GM12878 (cell line): ENCODE measurements around the gene STAT3. TPM values are rescaled to one million over a fixed set of nuclear protein-coding genes. Genes with fewer than 3 reads are reported as not detected.
"Not testable (repeated sequence)": the region's sequence is repeated elsewhere in the genome, so short reads cannot be mapped to it uniquely, and the experiment has no call there.

Experiments
- ATAC-seq: fragments of 200-7000 bp; cut with Tn5 transposase; 3 replicates; pipeline ENCODE4 v1.9.1; 2020; ENCODE audit warnings: mild to moderate bottlenecking, moderate library complexity
- BruUV-seq: library from RNA; stranded (reverse); fragments of 400-500 nt; replicated peaks from 2 replicates; lab custom pipeline; 2021; lab: Mats Ljungman, UMichigan
- CTCF ChIA-PET: fragments of 300-600 bp; sonication (Branson Sonifier 250); formaldehyde crosslinking; extraction: SDS; loops from one replicate; lab custom pipeline; 2021; ENCODE audit warnings: inconsistent platforms; lab: Yijun Ruan, JAX
- POLR2A ChIA-PET: fragments of 350-600 bp; formaldehyde crosslinking; extraction: SDS; loops from one replicate; lab custom pipeline; 2021; ENCODE audit warnings: inconsistent platforms; lab: Charles Lee
- RAD21 ChIA-PET: fragments of 300-600 bp; sonication (Branson Sonifier 250); formaldehyde crosslinking; loops from one replicate; lab custom pipeline; 2023; ENCODE audit warnings: antibody characterized with exemption; ENCODE audit not compliant: unreplicated experiment; lab: Charles Lee
- SMC1A ChIA-PET: fragments of 300-600 bp; sonication (Branson Sonifier 250); formaldehyde crosslinking; loops from one replicate; lab custom pipeline; 2023; ENCODE audit not compliant: unreplicated experiment, uncharacterized antibody; lab: Charles Lee
- DNase-seq: peaks from one replicate; pipeline ENCODE4 v3.0.0-alpha.2; 2011; ENCODE audit warnings: low read depth, low spot score
- FAIRE-seq: peaks from 3 replicates; lab custom pipeline; 2011; peaks lifted over from hg19 to GRCh38; lab: Jason Lieb, UNC
- H2AFZ ChIP-seq: 2 replicates; pipeline ENCODE4 v1.6.0; 2011; ENCODE audit warnings: low read depth, low read length, control low read depth; ENCODE audit not compliant: control insufficient read depth
- H3K27ac ChIP-seq: 2 replicates; pipeline ENCODE4 v1.5.1; 2011; ENCODE audit warnings: control low read depth; ENCODE audit not compliant: control insufficient read depth, insufficient read depth
- H3K27me3 ChIP-seq, 2 experiments: replicated peaks in 1 of 2; 2 replicates each; pipeline versions ENCODE4 v1.6.0 to v1.6.1; 2011; ENCODE audit warnings: low read length in 1 of 2; ENCODE audit not compliant: control insufficient read depth in 2 of 2, insufficient read depth in 2 of 2
- H3K36me3 ChIP-seq, 2 experiments: 2 replicates each; pipeline ENCODE4 v1.5.1; 2011; ENCODE audit warnings: low read length in 1 of 2; ENCODE audit not compliant: control insufficient read depth in 2 of 2, insufficient read depth in 2 of 2
- H3K4me1 ChIP-seq: 2 replicates; pipeline ENCODE4 v1.6.1; 2011; ENCODE audit warnings: mild to moderate bottlenecking, low read length, moderate library complexity, mixed read lengths; ENCODE audit not compliant: control insufficient read depth, insufficient read depth
- H3K4me2 ChIP-seq: 2 replicates; pipeline ENCODE4 v1.6.0; 2011; ENCODE audit warnings: control low read depth; ENCODE audit not compliant: control insufficient read depth, insufficient read depth
- H3K4me3 ChIP-seq: fragments of 200-600 bp; sonication (generic); 2 replicates; pipeline ENCODE4 v1.5.1; 2016
- H3K79me2 ChIP-seq: 2 replicates; pipeline ENCODE4 v1.6.0; 2011; ENCODE audit warnings: low read length; ENCODE audit not compliant: control insufficient read depth, insufficient read depth
- H3K9ac ChIP-seq: 2 replicates; pipeline ENCODE4 v1.8.0; 2011; ENCODE audit warnings: low read length, control low read depth, mixed read lengths; ENCODE audit not compliant: control insufficient read depth, insufficient read depth
- H3K9me3 ChIP-seq: replicated peaks from 3 replicates; pipeline ENCODE4 v1.5.1; 2011; ENCODE audit warnings: mild to moderate bottlenecking, low read length; ENCODE audit not compliant: control insufficient read depth, insufficient read depth
- H4K20me1 ChIP-seq: 2 replicates; pipeline ENCODE4 v1.6.0; 2011; ENCODE audit not compliant: control insufficient read depth, insufficient read depth
- CBX5 ChIP-seq: sonication (generic); IDR thresholded peaks from 2 replicates; pipeline ENCODE4 v1.6.1; 2016; ENCODE audit warnings: low read depth, moderate library complexity, mild to moderate bottlenecking, inconsistent platforms
- IKZF2 ChIP-seq, 2 experiments: fragments of 450-650 bp; IDR thresholded peaks; 2 replicates each; pipeline ENCODE4 v1.6.1; 2017; ENCODE audit warnings: mild to moderate bottlenecking in 2 of 2, moderate library complexity in 2 of 2
- KDM1A ChIP-seq: fragments of 200-600 bp; sonication (generic); IDR thresholded peaks from 2 replicates; pipeline ENCODE4 v1.6.1; 2016; ENCODE audit warnings: borderline replicate concordance
- SUPT20H ChIP-seq: IDR thresholded peaks from 2 replicates; pipeline ENCODE4 v1.6.1; 2011; ENCODE audit warnings: low read depth, mild to moderate bottlenecking, low read length, moderate library complexity, borderline replicate concordance; ENCODE audit not compliant: control insufficient read depth
- WRNIP1 ChIP-seq: IDR thresholded peaks from 2 replicates; pipeline ENCODE4 v1.6.1; 2011; ENCODE audit warnings: low read depth, low read length, improper control_type of control experiment, borderline replicate concordance
- ZNF207 ChIP-seq: fragments of 450-650 bp; IDR thresholded peaks from 2 replicates; pipeline ENCODE4 v1.6.1; 2014; ENCODE audit warnings: antibody characterized with exemption, mild to moderate bottlenecking, borderline replicate concordance
- WGBS: methylation state at CpG from one replicate; pipeline ENCODE4 v1.1.6; 2016; ENCODE audit warnings: low lambda C conversion rate; ENCODE audit not compliant: insufficient replicate concordance, insufficient coverage; ENCODE audit errors: missing lambda C conversion rate; 5-methylcytosine and 5-hydroxymethylcytosine counted together
- in situ Hi-C: fragments of 300-500 bp; cut with MboI; formaldehyde crosslinking; loops from 9 replicates; pipeline ENCODE4 v1.14.3; 2018; ENCODE audit warnings: mixed read lengths
- intact Hi-C: fragments of 100-400 bp; cut with micrococcal nuclease; formaldehyde crosslinking; loops from one replicate; pipeline ENCODE4 v1.14.2; 2022; ENCODE audit not compliant: unreplicated experiment
- polyA plus RNA-seq, 11 experiments: library from polyadenylated mRNA; depleted of rRNA in 4 of 11; unstranded in 6 of 11; stranded (reverse) in 5 of 11; fragments of >200 nt; fragmentation: Nextera tagmentation in 4 of 11; fragmentation: Illumina TruSeq in 1 of 11; extraction: Ambion mirVana in 4 of 11; extraction: Trizol in 1 of 11; gene quantifications; 1 replicate in 1 of 11; 2 replicates in 10 of 11; pipeline versions ENCODE4 v1.2.1 to v1.2.3, GENCODE V29; 2011 to 2016; ENCODE audit warnings: inconsistent platforms in 2 of 11, missing spikeins in 2 of 11, low read depth in 1 of 11
- total RNA-seq, 4 experiments: library from RNA; depleted of rRNA in 3 of 4; stranded (reverse); fragments of >200 nt in 3 of 4; fragmentation: Illumina TruSeq in 1 of 4; extraction: Trizol in 1 of 4; gene quantifications; 2 replicates each; pipeline versions ENCODE4 v1.2.1 to v1.2.3, GENCODE V29; 2013 to 2021
- TF ChIP-seq, protein P1 (sequence below): IDR thresholded peaks from 2 replicates; pipeline ENCODE4 v1.6.1; 2012; ENCODE audit warnings: improper control_type of control experiment, low read depth, low read length; ENCODE audit not compliant: insufficient replicate concordance
- TF ChIP-seq, protein P2 (sequence below): IDR thresholded peaks from 2 replicates; pipeline ENCODE4 v1.6.1; 2012; ENCODE audit warnings: low read depth, low read length, improper control_type of control experiment

The STAT3 gene
- total and polyA plus RNA-seq, 10 of the 15 experiments (the other 5 are each of a cell fraction or from before 2014, with no cell fraction given) = 18.4 to 96.4 (median 60.9) TPM

- ChIA-PET CTCF (interaction anchor here (0.8 to 1.8 kb wide), 3 partner anchors 21 to 226 kb away, joined by 3 to 6 read pairs (median 4); no protein-coding TSS in a partner anchor), POLR2A (interaction anchor here (0.6 kb wide), 1 partner anchor 141 kb away, joined by 6 read pairs; no protein-coding TSS in a partner anchor), RAD21 (no interaction called here)
- no peak for FAIRE-seq
- no TSS peak for BruUV-seq
- no peaks in the 10 kb centered on the region for H4K20me1 ChIP-seq
- intact Hi-C loops = no loop called here
- no peak overlapping the region for H3K4me2 ChIP-seq
- no peak overlapping the region for H3K27ac ChIP-seq
- ATAC-seq = no peak
- H3K9me3 ChIP-seq = no peaks in the 10 kb centered on the region
- TF ChIP-seq WRNIP1 (no peak), ZNF207 (no peak), CBX5 (no peak), SUPT20H (no peak), IKZF2 (IDR thresholded peaks at IDR 0.05) (no peak), KDM1A (no peak)
- TF ChIP-seq, protein P1, sequence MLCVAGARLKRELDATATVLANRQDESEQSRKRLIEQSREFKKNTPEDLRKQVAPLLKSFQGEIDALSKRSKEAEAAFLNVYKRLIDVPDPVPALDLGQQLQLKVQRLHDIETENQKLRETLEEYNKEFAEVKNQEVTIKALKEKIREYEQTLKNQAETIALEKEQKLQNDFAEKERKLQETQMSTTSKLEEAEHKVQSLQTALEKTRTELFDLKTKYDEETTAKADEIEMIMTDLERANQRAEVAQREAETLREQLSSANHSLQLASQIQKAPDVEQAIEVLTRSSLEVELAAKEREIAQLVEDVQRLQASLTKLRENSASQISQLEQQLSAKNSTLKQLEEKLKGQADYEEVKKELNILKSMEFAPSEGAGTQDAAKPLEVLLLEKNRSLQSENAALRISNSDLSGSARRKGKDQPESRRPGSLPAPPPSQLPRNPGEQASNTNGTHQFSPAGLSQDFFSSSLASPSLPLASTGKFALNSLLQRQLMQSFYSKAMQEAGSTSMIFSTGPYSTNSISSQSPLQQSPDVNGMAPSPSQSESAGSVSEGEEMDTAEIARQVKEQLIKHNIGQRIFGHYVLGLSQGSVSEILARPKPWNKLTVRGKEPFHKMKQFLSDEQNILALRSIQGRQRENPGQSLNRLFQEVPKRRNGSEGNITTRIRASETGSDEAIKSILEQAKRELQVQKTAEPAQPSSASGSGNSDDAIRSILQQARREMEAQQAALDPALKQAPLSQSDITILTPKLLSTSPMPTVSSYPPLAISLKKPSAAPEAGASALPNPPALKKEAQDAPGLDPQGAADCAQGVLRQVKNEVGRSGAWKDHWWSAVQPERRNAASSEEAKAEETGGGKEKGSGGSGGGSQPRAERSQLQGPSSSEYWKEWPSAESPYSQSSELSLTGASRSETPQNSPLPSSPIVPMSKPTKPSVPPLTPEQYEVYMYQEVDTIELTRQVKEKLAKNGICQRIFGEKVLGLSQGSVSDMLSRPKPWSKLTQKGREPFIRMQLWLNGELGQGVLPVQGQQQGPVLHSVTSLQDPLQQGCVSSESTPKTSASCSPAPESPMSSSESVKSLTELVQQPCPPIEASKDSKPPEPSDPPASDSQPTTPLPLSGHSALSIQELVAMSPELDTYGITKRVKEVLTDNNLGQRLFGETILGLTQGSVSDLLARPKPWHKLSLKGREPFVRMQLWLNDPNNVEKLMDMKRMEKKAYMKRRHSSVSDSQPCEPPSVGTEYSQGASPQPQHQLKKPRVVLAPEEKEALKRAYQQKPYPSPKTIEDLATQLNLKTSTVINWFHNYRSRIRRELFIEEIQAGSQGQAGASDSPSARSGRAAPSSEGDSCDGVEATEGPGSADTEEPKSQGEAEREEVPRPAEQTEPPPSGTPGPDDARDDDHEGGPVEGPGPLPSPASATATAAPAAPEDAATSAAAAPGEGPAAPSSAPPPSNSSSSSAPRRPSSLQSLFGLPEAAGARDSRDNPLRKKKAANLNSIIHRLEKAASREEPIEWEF = no peak
- TF ChIP-seq, protein P2, sequence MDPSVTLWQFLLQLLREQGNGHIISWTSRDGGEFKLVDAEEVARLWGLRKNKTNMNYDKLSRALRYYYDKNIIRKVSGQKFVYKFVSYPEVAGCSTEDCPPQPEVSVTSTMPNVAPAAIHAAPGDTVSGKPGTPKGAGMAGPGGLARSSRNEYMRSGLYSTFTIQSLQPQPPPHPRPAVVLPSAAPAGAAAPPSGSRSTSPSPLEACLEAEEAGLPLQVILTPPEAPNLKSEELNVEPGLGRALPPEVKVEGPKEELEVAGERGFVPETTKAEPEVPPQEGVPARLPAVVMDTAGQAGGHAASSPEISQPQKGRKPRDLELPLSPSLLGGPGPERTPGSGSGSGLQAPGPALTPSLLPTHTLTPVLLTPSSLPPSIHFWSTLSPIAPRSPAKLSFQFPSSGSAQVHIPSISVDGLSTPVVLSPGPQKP = no peak
- TF ChIP-seq, all 136 proteins: peak for 0
- in situ Hi-C loops = no loop called here
- Histone ChIP-seq H3K4me3 (no peak overlapping the region), H3K4me1 (no peaks in the 10 kb centered on the region), H3K9ac (no peak overlapping the region), H3K79me2 (no peaks in the 10 kb centered on the region), H3K27me3 (no peaks in the 10 kb centered on the region), H2AFZ (no peak overlapping the region), H3K36me3 (peaks cover 0 to 17% of the 10 kb centered on the region in 2 experiments; a peak in 3 of 4 replicates)
- DNase-seq = no peak
- SMC1A ChIA-PET = no interaction called here
- 96% methylated on average over 9 of the region's 9 CpGs for WGBS
These were observed 87.2 kb downstream of the STAT3 start for GRCh38 chr17:42301022-42301421.

DNA sequence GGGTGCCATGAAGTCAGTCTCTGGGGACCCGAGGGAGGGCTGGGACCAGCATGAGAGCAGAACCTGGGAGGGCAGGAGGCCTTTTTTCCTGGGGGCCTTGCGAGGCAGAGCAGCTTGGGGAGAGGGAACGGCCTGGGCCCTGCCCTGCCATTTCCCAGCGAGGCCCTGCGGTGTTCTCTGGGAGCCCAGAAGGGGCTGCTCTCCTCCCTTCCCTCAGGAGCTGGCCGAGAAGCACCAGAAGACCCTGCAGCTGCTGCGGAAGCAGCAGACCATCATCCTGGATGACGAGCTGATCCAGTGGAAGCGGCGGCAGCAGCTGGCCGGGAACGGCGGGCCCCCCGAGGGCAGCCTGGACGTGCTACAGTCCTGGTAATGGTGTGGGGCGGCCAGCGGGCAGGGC is 88.3 kb downstream of the STAT3 start:
- BruUV-seq, H2AFZ ChIP-seq, in situ Hi-C loops, H3K9me3 ChIP-seq, H3K4me1 ChIP-seq, SMC1A ChIA-PET, FAIRE-seq, H3K4me3 ChIP-seq, intact Hi-C loops, RAD21 ChIA-PET, H3K79me2 ChIP-seq, CTCF ChIA-PET, H3K27me3 ChIP-seq, H3K27ac ChIP-seq, H4K20me1 ChIP-seq, DNase-seq, H3K9ac ChIP-seq, H3K4me2 ChIP-seq, POLR2A ChIA-PET, ATAC-seq: not testable (repeated sequence)
- peaks cover 0 to 18% of the 10 kb centered on the region in 2 experiments; a peak in 3 of 4 replicates for H3K36me3 ChIP-seq
- no CpG with 5 or more reads among the region's 17 CpGs for WGBS
